ENCODE results near the gene PRKAG3.

GRCh38 chr2:218839888-218840287, 8.3 kb upstream of the PRKAG3 start:
- TF ChIP-seq EZH2 (IDR thresholded peaks at IDR 0.05; ENCODE audit: insufficient read depth, poor library complexity, severe bottlenecking) (no peak), EZH2phosphoT487 (IDR thresholded peaks at IDR 0.05; ENCODE audit: insufficient read depth, low read depth) (no peak)
